ENCODE data around the gene CAPG.

- TF ChIP-seq CTCF (IDR thresholded peaks at IDR 0.05) (no peak), ZNF671 (CRISPR knock-in tag; IDR thresholded peaks at IDR 0.05) (no peak), TEAD1 (CRISPR knock-in tag; IDR thresholded peaks at IDR 0.05) (no peak), NR1H2 (CRISPR knock-in tag; IDR thresholded peaks at IDR 0.05) (no peak), ERG (CRISPR knock-in tag; IDR thresholded peaks at IDR 0.05) (no peak), ZNF416 (CRISPR knock-in tag; IDR thresholded peaks at IDR 0.05) (no peak), ZNF232 (CRISPR knock-in tag; IDR thresholded peaks at IDR 0.05) (no peak), ZBTB21 (CRISPR knock-in tag; IDR thresholded peaks at IDR 0.05; ENCODE audit: borderline replicate concordance) (no peak), RELA (CRISPR knock-in tag; IDR thresholded peaks at IDR 0.05; ENCODE audit: borderline replicate concordance) (no peak), E2F5 (CRISPR knock-in tag; IDR thresholded peaks at IDR 0.05) (no peak)
Measured at GRCh38 chr2:85401844-85402243, 8.3 kb downstream of the CAPG start.

Data from WTC11 (cell line).